HG03558 (cell line): Measurements from ENCODE around the gene ESYT2.

Source experiments
- ATAC-seq: cut with Tn5 transposase; IDR thresholded peaks from one replicate; pipeline ENCODE4 v1.9.1; 2021; ENCODE audit warnings: moderate number of reproducible peaks; ENCODE audit not compliant: unreplicated experiment; ENCODE audit errors: extremely low read depth

ESYT2 gene

DNA sequence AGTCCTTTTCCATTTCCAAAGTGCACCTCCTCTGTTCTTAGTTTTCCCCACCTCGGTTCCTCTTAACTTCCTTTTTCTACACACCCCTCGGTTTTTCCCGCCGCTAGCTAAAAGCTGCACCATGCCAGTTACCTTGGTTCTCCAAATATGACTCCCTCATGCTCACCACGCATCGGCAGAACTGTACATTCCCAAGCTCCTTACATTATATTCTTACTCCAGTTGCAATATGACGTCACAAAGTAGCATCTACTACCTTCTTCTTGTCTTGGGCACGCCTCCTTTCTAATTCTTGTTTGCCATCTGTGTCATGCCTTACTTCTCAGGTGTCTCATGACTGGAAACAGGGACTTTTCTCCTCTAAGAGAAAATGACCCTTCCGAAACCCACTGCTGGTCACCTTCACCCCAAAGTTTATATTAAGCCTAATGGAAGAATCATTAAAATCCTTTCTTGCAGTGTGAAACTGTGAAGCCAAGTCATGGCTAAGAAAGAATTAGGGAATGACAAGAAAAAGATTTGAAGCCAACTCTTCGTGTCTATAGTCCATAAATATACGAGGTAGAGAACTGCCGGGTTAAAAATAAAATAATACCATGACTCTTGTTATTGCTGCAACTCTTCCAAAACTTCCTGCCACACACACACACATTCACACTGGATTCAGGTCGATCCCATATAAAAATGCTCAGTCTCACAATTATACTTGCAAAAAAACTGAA is 1.7 kb downstream of the ESYT2 start:
- no peak for ATAC-seq

DNA sequence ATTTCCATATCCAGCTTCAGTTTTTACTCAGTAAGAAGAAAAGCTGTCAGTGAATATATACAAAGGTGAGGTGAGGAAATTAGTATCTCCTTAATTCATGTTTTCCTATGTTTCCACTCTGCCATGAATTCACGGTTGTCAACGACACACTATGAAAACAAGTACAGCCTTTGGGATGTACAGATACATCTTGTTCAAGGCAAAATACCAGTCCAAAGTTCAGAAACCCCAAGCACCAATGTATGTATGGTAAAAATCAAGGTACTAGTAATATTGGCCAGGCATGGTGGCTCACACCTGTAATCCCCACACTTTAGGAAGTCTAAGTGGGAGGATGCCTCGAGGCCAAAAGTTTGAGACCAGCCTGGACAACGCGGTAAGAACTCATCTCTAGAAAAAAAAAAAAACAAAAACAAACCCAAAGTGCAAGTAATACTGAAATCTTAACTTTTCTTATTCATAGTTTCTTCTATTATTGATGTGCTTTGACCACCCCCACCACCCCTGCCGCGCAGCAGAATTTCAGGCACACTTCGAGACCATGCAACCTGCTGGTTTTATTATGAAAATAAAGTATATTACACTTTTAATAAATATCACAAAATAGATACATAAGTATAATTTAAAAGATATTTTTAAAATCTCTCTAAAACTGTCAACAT is 3.5 kb downstream of the ESYT2 start:
- ATAC-seq: no peak

DNA sequence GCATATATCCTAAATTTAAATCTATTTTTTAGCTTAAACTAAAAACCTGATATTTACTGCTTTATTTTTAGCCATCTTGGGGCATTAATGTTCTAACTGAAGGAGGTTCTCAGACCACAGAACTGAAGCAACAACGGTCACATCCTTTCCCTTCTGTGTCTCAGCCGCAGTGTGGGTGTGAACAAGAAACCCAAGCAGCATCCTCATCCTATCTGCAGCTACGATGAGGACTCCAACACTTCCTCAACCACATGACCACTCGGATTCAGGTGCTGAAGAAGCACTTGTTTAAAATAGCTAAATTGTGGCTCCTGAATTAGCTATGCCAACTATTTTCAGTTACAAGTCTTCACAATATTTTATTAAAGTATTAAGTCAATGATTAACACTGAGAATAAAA is 5.3 kb downstream of the ESYT2 start:
- peak; percentile 54 for ATAC-seq

DNA sequence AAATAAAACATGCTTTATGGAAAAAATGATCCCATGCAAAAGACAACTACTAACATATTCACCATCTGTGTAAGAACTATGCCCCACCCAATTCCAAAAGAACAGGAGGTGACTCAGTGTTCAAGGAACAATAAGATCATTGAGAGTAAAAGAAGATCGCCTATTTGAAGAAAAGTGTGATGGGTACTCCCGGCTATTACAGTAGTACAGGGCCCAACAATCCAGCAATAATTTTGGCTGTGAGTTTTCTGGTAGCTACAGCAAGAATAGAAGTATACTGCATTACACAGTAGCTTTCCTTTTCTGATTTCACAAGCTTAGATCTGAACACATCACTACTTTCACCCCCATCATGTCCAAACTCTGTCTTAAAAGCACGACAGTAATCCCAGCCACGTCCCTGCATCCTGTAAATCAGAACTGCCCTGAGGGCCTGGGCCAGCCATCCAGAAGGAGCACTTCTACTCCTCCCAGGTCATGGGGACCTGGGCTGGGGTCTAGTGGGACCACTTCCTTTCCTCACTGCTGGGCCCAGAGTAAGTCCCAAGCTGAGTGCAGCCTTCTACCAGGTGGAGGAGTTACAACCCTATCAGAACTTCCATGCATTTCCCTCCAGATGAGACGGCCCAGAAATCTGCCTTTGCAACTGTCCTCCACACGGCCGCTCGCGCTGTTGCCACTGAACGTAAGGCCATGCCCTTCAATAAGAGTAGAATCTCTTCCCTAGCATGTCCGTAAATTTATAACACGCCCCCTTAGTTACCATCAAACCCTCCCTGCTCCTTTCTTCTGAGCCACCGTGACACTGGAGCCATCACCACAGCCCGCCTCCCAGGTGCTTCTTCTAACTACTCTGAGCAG is 7.9 kb downstream of the ESYT2 start:
- ATAC-seq: no peak

DNA sequence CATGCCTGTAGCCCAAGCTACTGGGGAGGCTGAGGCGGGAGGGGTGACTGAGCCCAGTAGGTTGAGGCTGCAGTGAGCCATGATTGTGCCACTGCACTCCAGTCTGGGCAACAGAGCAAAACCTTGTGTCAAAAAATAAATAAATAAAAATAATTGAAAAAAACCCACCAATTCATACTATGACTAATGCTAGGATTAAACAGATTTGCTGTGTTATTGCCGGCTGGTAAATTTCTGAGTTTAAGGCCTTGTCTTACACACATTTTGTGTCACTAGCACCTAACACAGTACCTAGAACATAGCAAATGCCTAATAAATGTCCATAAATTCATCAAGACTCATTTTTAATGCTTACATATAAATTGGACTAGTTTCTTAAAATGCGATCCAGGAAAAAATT is 8.7 kb downstream of the ESYT2 start:
- no peak for ATAC-seq

DNA sequence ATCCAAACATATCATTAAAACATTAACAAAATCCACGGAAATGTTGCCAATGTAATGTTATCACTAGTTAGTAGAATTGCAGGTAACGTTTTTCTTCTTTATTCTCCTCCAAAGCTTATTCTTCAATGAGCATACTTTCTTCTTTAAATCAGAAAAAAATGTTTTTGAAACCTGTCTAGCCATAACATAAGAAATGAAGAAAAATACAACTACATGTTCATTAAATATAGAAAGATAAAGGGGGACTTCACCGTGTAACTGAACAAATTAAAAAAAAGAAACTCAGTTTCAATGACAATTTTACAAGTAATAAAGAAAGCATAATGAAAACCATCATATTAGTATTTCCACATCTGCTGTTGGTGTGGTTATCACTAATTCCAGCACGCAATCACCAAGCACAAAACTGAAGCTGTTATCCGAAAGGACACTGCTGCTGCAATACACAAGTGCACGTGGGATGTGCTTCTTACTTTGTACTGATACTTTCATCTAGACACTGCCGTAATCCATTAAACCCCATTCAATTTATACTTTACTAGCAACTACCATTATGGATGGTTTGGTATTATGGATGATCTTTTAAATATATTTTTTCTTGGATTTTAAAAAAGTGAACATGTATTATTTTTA is 9.6 kb downstream of the ESYT2 start:
- no peak for ATAC-seq

DNA sequence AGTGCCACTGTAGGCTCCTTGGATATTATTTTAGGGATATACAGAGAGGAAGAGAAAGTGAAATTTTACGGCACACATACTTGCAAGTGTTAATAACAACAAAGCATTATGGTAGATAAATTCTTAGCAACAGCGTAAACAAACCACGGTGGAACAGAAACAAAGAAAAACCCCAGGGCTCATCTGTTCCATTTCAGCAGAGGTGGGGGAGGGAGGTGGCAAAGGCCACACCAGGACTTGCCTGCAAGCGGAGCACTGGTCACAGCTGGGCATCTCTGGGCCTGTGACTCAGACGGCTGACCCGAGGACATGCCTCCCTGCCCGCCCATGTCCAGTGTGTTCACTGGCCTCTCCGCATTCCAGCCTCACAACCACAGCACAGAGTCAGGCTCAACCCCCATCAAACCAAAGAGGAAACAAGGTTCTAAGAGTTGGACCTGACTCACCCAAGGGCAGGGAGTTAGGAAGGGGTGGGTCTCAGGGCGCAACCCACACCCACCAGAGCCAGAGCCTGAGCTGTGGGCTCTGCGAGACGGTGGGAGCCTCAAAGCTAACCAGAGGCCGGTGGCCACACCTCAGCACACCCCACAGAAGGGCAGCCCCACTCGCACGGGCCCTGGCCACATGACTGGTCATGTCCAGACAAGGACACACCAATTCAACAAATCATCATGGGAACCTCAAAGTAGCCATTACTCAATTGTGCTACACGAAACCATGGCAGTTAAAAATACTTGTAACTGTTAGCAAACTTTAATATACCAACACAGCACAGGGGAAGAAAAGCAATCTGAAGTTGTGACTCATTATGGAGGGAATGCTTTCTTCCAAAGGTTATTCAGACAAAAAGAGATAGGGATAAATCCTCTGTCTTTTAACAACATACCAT is 10.7 kb downstream of the ESYT2 start:
- ATAC-seq: peak; percentile 53

DNA sequence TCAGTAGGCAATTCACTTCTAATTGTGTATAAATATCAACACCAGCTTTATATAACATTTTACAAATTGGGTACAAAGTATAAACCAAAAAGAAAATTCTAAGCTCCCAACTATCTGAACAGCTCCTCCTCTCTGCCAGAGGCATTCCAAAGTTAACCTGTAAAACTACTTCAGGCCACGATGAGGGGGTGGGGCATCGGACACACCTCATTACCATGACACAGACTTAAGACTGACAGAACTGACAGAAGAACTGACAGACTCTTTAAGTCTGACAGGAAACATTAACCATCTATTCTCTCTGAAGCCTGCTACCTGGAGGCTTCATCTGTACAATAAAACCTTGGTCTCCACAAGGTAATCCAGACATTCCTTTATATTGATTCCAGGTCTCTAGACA is 12.3 kb downstream of the ESYT2 start:
- ATAC-seq: no peak

DNA sequence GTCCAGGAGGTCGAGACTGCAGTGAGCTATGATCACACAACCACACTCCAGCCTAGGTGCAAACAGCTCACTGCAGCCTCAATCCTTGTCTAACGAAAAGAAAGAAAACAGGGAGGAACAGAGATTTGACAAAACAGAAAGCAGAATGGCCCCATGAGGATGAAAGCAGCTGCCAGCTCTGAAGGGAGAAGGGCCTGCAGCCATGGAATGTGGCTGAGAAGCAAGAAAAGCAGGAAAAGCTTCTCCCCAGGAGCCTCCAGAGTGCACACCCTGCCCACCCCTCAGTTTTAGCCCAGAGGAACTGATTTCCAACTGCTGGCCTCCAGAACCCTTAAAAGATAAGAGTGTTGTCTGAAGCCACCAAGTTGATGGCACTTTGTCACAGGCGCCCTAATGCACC is 13.0 kb downstream of the ESYT2 start:
- no peak for ATAC-seq

DNA sequence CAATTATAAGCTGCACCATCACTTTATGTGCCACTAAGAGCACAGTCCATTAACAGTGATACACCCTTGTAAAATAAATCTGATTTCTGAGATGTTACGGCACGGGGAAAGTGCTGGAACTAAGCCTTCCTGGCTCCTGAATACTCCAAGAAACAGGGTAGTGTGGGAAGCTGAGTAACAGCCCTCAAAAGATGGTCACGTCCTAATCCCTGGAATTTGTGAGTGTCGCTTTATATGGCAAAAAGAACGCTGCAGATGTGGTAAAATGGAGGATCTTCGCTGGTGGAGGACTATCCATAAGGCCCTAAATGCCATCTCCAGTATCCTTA is 13.5 kb downstream of the ESYT2 start:
- ATAC-seq: no peak

DNA sequence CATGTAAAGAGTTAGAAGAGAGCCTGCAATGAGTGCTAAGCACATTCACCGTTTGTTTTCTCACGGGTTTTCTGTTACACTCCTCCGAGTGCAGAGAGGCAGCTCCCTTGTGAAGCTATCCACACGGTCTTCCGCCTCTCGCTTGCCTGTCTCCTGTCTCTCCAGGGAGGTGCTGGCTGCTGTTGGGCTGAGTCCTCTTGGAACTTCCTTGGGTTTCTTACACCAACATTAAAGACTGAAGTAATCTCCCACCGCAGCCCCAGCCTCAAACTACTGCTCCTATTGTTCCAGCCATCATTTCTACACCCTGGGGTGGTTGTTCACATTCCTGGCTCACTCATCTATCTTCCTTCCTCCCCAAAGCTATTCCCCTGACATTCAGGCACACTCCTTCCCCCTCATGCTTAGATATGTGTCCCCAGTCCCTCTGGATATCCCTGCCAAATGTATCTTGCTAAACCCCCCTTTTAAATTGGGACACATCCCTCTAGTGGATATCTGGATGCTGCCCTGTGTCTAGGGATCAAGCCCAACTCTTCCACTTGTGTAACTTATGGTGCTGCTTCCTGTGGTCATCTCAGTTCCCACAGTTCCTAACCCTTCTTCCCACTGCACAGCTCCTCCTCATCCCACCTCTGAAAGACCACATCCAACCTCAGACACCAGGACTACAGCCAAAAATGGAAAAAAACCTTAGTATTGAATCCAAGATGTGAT is 14.1 kb downstream of the ESYT2 start:
- no peak for ATAC-seq

DNA sequence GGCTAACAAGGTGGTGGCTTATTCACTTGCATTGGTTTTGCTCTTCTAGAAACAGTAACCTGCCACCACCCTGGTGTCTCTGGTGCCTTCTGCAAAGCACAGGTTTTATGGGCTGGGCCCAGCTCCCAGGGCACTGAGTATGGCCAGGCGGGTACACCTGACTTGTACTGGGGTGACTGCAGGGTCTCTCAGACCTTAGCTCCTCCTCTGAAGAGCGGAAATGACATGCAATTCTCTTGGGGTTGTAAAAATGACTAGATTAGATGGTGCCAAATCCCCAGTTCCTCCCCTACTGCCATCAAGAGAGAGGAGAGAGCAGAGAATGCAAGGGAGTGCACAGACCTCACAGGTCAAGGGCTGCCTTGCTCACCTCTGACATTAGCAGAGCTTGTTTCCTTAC is 14.7 kb downstream of the ESYT2 start:
- no peak for ATAC-seq

DNA sequence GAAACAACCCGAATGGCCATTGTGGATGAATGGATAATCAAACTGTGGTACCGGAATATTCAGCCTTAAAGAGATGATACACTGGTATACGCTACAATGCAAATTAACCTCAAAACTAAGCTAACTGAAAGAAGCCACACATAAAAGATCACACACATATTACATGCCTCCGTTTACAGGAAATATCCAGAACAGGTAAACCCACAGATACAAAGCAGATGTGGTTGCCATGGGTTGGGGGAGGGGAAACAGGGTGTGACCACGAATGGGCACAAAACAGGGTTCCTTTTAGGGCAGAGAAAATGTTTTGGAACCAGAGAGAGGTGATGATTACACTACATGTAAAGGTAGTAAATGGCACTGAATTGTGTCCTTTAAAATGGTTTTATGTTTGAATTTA is 16.6 kb downstream of the ESYT2 start:
- no peak for ATAC-seq

DNA sequence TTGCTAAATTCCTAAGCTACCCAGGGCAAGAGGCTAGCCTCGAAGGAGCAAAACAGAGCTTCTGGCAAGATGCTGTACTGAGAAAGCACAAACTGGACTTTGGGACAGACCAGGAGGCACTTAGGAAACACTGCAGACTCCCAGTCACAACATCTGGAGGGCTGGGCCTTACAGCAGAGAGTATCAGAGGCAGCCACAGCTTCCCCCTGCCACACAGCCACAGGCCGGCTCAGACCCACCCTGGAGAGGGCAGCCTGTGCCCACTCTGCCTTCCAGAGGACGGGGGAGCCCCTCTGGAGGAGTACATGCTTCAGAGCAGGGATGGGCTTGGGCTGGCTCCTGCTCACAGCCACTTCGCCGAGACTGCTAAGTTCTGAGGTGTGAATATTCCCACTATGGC is 17.4 kb downstream of the ESYT2 start:
- no peak for ATAC-seq

DNA sequence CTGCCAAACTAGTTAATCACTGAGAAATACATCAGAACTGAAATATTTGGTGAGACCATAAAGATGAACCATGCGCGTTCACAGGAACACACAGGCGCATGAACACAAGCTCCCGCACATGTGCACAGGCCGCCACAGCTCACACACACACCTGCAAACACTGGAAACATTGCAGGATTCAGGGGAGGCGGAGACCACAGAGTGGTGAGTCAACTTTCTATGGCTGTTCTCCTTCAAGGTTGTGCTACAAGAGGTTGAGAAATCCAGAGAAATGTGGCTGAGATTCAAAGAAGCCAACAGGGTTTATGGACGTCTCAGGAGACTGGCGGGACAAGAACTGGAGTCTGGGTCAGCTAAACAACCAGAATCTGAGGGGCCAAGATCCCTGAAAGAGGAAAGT is 17.8 kb downstream of the ESYT2 start:
- no peak for ATAC-seq

DNA sequence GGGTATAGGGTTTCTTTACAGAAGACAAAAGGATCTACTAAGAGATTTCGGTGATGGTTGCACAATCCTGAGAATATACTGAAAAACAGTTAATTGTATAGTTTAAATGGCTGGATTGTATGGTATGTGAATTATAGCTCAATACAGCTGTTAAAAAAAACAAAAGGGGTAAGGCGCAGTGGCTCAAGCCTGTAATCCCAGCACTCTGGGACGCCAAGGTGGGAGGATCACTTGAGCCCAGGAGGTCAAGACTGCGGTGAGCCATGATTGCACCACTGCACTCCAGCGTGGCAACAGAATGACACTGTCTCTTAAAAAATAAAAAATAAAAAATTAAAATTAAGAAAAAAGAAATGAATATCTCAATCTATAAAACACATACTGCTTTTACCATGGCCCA is 18.5 kb downstream of the ESYT2 start:
- no peak for ATAC-seq

DNA sequence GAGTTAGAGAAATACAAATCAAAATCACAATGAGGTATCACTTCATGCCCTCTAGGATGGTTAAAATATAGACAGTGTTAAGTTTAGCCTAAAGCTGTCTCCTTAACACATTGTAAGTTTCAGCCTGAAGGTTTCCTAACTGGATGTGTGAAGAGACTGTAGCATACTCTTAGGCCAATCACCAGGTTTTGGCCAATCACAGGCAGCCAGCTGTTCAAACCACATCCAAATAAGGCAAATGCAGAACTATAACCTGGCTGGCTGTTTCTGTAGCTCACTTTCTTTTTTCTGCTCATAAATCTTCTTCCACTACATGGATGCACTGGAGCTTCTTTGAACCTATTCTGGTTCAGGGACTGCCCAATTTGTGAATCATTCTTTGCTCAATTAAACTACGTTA is 19.7 kb downstream of the ESYT2 start:
- peak; percentile 92 for ATAC-seq

DNA sequence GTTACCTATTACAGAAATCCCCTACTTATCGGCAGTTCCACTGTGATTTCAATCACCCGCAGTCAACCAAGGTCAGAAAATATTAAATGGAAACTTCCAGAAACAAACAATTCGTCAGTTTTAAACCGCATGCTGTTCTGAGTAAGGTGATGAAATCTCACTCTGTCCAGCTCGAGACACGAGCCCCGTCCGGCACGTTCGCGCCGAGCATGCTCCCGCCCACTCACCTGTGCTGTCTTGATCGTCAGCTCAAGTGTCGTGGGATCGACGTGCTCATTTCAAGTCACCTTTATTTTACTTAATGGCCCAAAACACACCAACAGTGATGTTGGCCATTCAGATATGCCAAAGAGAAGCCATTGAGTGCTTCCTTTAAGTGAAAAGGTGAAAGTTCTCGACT is 21.2 kb downstream of the ESYT2 start:
- ATAC-seq: no peak

DNA sequence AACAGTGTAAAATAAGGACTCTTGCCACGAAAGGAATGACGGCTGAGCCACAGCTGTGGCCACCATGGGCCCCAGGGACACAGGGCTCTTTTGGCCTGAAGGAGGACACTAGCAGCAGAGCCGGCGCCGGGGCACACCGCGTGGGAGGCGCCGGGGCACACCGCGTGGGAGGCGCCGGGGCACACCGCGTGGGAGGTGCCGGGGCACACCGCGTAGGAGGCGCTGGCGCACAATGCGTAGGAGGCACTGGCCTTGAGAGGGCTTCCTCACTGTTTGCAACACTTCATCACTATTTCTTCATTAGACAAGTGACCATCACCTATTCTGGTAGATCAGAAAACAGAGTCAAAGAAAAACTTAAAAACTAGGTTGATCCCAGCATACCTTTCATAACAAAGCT is 23.4 kb downstream of the ESYT2 start:
- ATAC-seq: no peak
